GM18502 (cell line): ENCODE data around the gene TCF25.
"Not testable (repeated sequence)": the region's sequence is repeated elsewhere in the genome, so short reads cannot be mapped to it uniquely, and the experiment has no call there.

ENCODE experiments used
- ATAC-seq: cut with Tn5 transposase; IDR thresholded peaks from one replicate; pipeline ENCODE4 v1.9.1; 2021; ENCODE audit warnings: mild to moderate bottlenecking; ENCODE audit not compliant: unreplicated experiment, poor library complexity

The TCF25 gene

GRCh38 chr16:89899879-89900481, 26.6 kb downstream of the TCF25 start:
- no peak for ATAC-seq

- no peak for ATAC-seq
These were observed 27.5 kb downstream of the TCF25 start for GRCh38 chr16:89900885-89901284.

- no peak for ATAC-seq
These were observed 29.6 kb downstream of the TCF25 start for GRCh38 chr16:89902980-89903379.

GRCh38 chr16:89903908-89904515, 30.6 kb downstream of the TCF25 start:
- no peak for ATAC-seq

- ATAC-seq: no peak
These were observed 31.5 kb downstream of the TCF25 start for GRCh38 chr16:89904606-89905510.

GRCh38 chr16:89905511-89906139, 32.2 kb downstream of the TCF25 start:
- ATAC-seq: no peak

GRCh38 chr16:89906140-89907025, 33.0 kb downstream of the TCF25 start:
- ATAC-seq: no peak

- no peak for ATAC-seq
These were observed 33.8 kb downstream of the TCF25 start for GRCh38 chr16:89907055-89907814.

GRCh38 chr16:89908236-89908635, 34.8 kb downstream of the TCF25 start:
- no peak for ATAC-seq

- no peak for ATAC-seq
These were observed 36.7 kb downstream of the TCF25 start for GRCh38 chr16:89909777-89910716.

- ATAC-seq: no peak
These were observed 37.4 kb downstream of the TCF25 start for GRCh38 chr16:89910717-89911354.

GRCh38 chr16:89911375-89911774, 38.0 kb downstream of the TCF25 start:
- ATAC-seq: no peak

- no peak for ATAC-seq
These were observed 38.8 kb downstream of the TCF25 start for GRCh38 chr16:89912143-89912542.

- ATAC-seq: no peak
These were observed 39.2 kb downstream of the TCF25 start for GRCh38 chr16:89912627-89913026.

- no peak for ATAC-seq
These were observed 40.3 kb downstream of the TCF25 start for GRCh38 chr16:89913408-89914387.

GRCh38 chr16:89914642-89915285, 41.4 kb downstream of the TCF25 start:
- ATAC-seq: not testable (repeated sequence)
